NCI-H1417 (cell line): ENCODE data around the gene EDNRB.
A peak's percentile ranks its signal among the peaks of the same experiment; 100 is the strongest.
"Not testable (repeated sequence)": the region's sequence is repeated elsewhere in the genome, so short reads cannot be mapped to it uniquely, and the experiment has no call there.

ENCODE experiments used
- DNase-seq, 3 experiments: peaks; one replicate each; lab custom pipeline; 2025; lab: John Stamatoyannopoulos, UW

EDNRB gene

DNA sequence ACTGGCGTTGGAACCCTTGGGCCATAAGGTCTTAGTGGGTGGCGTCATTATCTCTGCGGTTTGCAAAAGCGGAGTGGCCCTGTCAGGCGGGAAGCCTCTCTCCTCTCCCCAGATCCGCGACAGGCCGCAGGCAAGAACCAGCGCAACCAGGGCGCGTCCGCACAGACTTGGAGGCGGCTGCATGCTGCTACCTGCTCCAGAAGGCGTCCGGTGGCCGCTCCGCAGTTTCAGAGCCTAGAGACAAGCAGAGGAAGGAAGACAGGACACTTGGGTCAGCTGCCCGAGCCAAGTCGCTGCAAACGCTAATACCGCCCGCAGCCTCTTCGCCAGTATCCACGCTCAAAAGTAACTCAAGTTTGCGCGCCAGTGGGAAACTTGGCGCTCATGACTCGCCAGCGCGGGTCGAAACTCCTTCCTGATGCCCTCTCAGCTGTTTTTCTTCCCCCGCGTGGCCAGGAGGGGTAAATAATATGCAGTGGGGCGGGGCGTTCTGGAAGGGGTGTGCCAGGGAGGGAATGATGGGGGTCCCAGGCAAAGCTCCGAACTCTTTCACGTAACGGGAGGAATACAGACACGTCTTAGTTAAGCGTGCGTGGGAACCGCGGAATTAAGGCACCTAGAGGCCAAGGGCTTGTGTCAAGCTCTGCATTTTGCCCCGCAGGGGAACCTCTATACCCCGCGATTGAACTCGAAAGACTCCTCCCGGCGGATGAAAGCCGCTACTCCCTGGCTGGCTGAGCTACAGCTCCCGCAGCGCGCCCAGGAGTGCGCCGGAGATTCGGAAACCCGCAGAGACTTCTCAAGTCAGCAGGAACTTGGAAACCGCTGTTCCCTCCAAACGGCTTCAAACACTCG is at the start of gene EDNRB:
Gene EDNRB (minus strand): TSS at position 441 of the 855 bp plus-strand sequence. CDS start 258 bp downstream, at position 183.
- DNase-seq = peak in 2 of 3 experiments; percentile 74 to 76

DNA sequence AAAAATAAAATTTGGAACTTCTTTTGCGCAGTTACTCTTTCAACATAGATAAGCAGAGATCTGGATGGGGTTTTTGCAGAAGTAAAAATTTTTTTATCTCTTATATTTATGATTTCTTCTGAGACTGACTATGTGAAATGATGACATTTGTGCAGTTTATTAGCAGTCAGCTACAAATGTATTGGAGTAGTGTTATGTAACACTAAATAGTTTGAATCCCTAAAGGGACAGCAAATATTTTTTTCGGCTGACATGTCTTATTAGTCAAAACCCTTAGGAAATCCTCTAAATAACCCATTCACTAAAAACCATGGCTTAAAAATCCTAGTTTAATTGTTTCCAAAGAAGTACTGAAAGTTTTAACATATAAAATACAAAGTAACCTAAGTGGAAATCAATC is 48.0 kb upstream of the EDNRB start:
- DNase-seq = no peak

DNA sequence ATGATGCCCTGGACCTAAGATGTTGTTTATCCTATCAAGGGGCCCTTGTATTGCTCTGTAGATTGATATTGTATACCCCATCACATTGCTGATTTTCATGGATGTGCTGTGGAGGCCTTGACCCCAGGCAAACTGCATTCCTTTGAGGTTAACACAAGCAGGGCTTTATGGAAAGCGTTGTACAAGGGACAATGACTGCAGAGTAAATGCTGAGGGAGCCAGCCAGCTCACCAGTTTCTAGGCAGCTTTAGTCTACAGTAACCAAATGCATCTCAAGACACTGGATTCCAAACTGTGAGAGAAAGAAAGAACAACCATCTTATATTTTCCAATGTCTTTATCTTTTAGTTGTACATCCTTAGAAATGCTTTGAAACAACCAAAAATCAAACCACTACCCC is 34.1 kb upstream of the EDNRB start:
- DNase-seq = no peak

DNA sequence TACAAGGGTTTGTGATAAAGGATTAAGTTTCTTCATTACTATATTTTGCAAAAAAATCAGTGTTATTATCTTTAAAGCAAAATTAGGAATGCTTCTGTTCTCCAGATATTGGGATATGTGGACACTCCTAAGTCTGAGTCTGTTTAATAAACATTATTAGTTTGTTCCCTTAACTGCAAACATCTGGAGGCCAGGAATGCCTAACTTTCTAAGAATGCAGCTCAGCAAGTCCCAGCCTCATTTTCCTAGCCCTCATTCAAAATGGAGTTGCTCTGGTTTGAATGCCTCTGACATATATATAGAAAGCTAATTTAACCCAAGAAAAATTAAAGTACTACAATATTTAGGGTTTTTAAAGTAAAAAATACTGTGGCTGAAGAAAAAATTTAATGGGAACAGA is 33.6 kb upstream of the EDNRB start:
- DNase-seq = no peak

DNA sequence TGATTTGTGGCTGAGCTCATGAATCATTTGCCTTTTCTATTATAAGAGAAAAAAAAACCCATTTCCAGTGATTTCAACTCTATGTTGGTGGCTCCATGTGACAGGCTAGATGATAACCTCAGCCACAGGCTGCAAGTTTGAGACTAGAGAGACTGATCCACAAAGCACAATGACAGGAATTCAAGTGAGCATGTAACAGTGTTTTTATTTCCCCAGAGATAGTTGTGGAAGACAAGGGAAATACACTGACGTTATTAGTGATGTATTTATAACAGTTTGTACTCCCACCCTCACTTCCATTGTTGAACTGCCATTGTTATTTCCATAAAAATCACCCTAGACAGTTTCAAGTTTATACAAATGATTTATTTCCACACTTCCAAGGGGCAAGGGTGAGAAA is 27.9 kb upstream of the EDNRB start:
- no peak for DNase-seq

DNA sequence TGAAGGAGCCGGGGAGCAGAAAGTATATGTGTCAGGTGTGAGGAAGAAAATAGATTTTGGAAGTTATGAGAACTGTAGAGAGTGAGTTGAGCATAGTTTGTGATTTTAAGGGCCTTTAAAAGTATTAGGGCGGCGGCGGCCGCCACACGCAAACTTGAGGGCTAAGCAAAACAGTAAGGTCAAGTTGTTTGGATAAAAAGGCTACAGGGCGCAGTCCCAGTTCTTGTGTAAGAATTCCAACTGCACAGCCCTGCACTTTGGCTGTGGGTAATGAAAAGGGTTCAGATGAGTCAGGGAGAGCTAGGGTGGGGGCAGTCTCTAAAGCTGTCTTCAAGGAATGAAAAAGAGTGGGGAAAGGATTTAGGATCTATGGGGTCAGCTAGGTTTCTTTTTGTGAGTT is 16.4 kb upstream of the EDNRB start:
- DNase-seq = not testable (repeated sequence)

DNA sequence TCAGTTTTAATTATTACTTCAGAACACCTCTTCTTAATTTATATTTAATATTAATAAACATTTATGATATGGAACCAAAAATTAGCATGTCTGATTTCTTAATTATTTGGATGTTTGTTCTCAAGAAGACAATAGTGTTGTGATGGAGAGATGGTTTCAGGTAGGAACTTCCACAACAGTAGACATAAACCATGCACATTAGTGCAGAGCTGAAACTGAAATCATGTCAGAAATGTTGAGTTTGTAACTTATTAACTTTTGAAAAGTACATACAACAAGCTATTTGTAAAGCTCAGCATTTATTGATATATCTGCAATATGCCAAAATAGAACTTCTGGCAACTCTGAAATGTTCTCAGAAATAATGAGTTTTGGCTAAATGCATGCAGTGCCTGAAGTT is 11.8 kb upstream of the EDNRB start:
- DNase-seq = no peak

DNA sequence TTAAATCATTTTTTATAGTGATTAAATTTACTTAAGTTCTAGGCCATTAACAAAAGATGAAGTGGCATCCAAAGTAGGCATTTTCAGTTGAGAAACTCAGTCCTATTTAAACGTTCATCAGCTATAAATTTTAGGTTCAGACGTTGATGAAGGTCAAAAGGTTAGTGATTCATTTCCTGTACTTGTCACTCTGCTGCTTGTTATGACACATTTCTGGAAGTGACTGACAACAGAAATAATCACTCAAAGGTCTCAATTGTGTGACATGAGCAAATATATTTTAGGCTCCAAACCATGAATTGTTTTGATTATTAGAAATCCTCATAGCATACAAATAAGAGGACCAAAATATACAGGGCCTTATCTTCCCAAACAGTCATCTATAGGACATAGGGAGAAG is 10.3 kb upstream of the EDNRB start:
- DNase-seq = peak in 1 of 3 experiments; percentile 42

DNA sequence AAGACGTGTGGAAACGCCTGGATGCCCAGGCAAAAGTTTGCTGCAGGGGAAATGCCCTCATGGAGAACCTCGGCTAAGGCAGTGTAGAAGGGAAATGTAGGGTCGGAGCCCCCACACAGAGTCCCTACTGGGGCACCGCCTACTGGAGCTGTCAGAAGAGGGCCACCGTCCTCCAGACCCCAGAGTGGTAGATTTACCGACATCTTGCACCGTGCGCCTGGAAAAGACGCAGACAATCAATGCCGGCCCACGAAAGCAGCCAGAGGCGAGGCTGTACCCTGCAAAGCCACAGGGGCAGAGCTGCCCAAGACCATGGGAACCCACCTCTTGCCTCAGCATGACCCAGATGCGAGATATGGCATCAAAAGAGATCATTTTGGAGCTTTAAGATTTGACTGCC is 7.0 kb upstream of the EDNRB start:
- no peak for DNase-seq

DNA sequence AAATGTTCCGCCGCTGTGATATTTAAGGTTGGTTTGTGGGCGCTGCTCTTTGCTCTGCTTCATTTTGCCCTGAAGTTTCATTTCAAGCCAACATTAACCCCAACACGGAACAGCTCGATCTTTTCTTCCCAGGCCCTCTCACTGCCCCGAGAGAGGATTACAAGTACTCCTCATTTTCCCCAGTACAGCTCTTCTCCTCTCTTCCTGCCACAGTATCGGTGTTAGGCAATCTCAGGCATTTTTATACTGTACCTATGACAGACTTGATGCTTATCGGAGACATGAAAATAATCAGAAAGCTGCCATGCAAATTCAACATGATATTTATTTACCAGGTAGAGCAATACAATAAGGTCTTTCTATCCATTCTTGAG is 1.3 kb upstream of the EDNRB start:
- no peak for DNase-seq

DNA sequence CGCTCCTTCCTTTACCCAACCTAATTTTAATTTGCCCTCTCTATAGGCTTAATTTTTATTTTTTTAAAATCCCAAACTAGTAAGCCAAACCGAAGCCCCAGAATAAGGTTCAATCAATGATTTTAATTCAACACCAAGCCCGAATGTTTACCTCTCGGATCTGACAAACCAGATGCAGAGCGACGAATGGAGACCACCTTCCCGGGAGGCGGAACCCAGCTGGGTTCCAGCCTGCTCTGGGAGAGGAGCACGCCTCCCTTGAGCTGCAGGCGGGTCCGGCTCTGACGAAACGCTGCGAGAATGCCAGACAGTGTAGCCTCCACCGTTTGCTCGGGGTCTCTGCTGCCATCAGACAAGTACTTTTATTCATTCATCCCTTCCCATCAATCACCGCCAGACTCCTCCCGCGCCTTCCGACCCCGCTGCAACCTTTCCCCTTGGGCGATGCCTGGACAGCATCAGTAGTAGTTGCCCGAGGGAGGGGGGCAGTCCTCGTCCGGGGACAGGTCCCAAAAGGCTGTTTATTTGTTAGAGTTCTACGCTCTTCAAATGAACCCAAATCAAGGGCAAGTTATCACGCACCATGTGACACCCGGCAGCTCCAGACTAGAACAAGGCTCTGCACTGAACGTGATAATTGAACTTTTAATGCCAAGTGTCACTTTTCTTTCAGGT is 752 bp upstream of the EDNRB start:
- DNase-seq = peak in 2 of 3 experiments; percentile 66 to 74

DNA sequence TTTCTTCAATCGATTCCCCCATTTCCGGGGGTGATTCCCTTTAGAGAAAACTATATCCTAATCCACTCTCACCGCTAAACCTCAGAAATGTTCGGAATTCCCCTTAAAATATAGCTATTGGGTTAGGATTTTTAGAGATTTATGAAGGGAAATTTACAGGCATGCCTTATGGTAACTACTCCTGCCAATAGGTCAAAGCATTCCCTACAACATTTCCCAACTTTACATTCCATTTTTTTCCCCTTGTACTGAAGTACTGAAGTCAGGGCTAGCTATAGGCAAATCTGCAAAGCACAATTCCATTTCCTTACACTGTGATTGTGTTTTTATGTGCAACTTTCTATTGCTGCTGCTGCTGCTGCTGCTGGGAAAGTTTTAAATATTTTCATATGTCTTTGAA is 2.1 kb downstream of the EDNRB start:
- DNase-seq = no peak

DNA sequence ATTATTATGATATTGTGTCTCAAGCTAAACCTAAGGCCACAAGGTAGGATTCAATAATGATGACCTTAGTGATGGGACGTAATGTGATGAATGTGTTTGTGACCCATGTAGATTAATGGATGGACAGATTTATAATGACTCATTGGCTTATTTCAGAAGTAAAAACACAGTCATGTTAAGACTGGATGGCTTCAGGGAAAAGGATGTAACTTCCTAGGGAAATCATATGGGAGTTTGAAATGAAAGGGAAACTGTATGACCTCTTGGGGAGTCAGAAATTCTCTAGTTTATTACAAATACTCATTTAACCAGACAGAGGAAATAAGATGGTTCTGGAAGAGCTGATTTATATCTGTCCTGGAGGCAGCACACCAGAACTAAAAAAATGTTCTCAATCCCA is 2.9 kb downstream of the EDNRB start:
- no peak for DNase-seq

DNA sequence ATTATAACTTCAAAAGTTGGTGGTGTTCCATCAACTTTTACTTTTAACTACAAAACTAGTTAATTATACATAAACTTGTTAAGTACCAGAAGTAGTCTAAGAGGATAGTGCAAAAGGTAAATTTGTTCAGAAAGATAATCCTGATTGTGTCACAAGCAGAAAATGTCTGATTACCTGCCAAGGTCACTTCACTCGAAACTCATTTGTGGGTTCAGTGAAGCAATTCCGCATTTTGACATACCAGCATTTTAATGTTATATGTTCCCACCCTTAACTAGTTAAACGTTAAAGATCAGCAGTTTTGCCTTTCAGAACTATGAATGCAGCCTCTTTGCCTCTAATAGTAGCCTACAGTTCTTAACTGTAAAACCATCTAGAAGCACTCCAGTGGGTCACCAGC is 5.6 kb downstream of the EDNRB start:
- DNase-seq = no peak

DNA sequence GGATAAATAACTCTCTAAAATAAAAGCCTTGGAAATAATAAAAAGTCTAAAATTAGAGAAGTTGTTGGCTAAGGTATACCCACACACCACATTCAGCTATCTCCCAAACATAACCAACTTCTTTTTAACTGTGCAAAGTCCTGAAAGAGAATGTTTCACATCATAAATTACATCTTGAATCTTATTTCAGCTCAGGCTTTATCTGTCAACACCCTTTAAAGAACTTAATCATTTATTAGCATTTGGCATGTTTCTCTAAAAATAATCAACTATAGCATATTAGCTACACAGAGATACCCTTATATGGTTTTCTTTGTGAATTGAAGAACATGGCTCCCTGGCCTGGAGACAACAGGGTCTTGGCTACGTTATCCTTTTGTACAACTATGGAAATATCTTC is 6.9 kb downstream of the EDNRB start:
- DNase-seq = no peak

DNA sequence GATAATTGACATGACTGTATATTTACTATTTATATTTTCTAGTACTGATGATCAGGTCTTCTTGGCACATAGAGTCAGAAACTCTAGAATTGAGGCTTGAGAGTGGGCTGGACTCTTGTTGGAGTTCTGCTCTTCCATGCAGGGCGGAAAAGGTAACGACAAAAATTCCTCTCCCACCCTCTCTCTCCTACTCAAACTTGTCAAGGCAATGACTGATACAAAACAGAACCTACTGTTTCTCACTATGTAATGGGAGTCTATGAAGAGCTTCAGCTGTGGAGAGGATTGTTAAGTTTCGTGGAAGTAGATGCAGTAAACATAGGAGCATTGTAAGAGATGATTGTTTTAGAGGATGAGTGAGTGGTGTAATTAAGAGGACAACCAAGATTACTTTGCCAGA is 8.8 kb downstream of the EDNRB start:
- DNase-seq = no peak

DNA sequence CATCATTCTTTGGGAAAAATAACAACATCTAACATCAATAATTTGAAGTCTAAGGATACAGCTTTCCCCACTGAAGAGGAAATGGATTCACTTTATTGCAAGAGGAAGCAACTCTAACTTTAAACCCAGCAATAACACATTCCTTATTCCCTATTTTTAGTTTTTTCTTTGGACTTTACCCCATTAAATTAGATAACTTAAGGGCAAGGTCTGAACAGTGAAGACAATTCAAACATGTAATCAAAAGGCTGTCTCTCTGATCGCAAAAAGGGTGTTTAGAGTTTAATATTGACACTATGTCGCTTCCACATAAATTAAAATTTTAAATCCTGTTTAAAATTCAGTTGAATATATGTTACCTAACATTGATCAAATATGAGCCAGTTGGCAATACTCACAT is 10.1 kb downstream of the EDNRB start:
- no peak for DNase-seq

DNA sequence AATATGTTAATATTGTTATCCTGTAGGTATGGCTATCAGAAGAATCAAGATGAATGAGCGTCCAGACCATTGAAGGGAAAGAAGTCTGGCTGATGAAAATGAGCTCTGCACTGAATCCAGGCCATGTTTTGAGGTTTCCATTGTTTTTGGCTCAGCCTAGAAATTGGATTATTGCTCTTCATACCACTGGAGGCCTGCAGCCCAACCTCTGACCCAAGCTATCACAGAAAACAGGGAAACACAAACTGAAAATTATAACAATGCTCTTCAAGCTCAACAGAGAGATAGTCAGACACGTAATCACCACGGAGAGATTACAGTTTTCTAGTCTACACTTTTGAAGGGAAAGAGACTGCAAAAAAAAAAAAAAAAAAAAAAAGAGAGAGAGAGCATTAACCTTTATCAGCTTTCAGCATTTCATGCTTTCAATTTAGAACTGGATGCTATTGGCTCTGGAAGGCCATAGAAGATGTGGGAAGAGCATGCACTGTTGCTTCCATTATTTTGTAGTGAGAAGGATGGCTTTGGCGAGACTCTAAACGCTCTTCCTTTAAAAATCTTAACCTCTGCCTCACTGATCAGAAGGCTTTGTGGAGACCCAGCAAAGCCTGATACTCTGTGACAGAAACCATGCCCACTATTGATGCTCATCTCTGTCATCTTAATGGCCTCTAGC is 10.8 kb downstream of the EDNRB start:
- no peak for DNase-seq

DNA sequence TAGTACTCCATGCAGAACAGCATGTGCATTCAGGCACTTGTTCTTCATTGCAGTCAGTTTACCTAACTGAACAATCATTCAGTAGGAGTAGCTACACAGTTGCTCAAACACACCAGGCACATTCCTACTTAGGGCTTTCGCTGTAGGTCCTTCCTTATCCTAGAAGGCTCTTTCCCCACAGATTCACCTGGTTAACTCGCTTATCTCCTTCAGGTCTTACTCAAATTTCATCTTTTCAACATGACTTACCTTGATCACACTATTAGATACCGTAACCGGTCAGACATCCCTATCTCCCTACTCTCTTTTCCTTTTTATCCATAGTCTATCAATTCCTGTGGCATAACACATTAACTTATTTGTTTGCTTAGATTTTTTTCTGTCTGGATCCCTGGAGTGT is 14.6 kb downstream of the EDNRB start:
- DNase-seq = no peak

DNA sequence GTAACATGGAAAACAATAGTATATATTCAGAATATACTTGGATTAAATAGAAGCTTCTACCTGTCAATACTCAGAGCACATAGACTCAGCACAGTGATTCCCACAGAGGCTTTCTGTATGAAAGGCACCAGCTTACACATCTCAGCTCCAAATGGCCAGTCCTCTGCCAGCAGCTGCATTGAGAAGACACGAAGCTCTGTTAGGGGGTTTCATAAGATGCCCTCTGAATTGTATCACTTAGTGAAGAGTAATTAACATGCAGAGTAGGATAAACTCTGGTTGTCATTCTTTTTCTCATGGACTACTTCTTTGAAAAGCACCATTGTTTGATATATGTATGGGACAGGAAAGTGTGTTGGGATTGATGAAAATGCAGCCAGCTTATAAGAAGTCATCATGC is 15.2 kb downstream of the EDNRB start:
- DNase-seq = no peak

DNA sequence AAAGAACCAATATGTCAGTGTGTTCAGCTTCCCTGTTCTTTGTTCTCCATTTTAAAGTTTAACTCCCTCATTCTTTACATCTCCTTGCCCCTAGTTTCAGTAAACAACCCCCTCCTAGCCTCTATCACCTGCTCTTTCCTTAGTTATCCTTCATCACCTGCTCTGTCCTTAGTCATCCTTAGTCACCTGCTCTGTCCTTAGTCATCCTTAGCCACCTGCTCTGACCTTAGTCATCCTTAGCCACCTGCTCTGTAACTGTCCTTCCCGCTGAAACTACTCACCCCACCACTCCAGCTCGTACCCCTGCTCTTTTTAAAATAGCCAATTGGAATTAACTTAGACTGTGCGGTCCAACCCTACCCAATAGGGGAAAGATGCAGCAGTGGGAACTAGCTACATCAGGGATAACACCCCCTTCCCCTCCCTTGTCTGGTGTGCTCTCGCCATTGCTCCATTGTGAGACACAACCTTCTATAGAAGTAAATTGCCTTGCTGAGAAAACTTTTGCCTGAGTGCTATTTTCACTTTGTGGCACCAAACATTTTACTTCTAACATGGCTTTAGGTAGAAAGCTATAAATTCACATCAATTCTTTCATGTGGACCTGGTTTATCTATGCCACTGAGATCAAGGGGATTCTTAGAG is 16.2 kb downstream of the EDNRB start:
- no peak for DNase-seq

DNA sequence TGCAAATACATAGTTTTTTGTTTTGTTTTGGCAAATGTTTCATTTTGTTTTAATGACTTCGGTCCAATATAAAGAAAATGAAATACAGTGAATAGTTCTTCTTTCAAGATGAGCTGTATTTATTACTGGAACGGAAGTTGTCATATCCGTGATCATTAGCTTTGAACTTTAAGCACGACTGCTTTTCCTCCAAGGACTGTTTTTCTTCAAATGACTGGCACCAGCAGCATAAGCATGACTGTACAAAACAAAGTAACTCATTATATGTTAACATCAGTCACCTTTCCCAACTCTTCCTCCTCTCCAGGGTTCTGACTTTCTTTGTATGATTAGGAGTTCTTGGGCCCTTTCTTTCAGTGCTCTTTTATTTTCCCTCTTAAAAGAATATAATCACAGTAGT is 20.5 kb downstream of the EDNRB start:
- DNase-seq = peak in 1 of 3 experiments; percentile 64

DNA sequence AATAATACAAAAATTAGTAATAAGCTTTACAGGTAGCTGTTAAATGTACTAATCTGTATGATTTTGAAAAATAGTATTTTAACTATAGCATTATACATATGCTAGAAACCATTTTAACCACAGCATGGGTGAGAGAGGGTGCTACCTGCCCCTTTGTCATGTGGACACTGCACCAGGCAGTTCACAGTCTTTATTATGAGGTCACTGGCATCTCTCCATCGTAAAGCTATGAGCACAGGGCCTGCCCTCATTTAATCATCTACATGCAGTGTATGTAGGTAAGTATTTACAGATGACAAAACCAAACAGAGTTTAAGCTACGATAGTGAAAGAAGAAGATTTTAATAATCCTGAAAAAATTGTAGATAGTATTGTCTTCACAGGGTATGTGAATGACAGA is 21.7 kb downstream of the EDNRB start:
- DNase-seq = peak in 1 of 3 experiments; percentile 41
